A549 (cell line): ENCODE measurements around the gene U2SURP. TPM values are rescaled to one million over a fixed set of nuclear protein-coding genes. Genes with fewer than 3 reads are reported as not detected.

Experiments
- ATAC-seq, 2 experiments: fragments of 200-7000 bp in 1 of 2; fragments of >200 bp in 1 of 2; cut with Nextera tagmentation in 1 of 2; cut with Tn5 transposase in 1 of 2; 3 replicates each; pipeline versions ENCODE4 v1.8.0 to v1.9.1; 2018 to 2020; ENCODE audit warnings: mild to moderate bottlenecking in 1 of 2, moderate library complexity in 1 of 2
- CTCF ChIA-PET: fragments of 300-600 bp; sonication (Branson Sonifier 250); formaldehyde crosslinking; extraction: SDS; loops from one replicate; lab custom pipeline; 2021; ENCODE audit warnings: antibody characterized with exemption, inconsistent platforms; lab: Yijun Ruan, JAX
- POLR2A ChIA-PET: fragments of 350-600 bp; formaldehyde crosslinking; extraction: SDS; loops from one replicate; lab custom pipeline; 2021; ENCODE audit warnings: antibody characterized with exemption, inconsistent platforms; lab: Yijun Ruan, JAX
- DNase-seq, 2 experiments: peaks; one replicate each; pipeline versions ENCODE4 v3.0.0 to v3.0.0-alpha.2; 2011 to 2016; ENCODE audit warnings: low read depth in 1 of 2, low spot score in 1 of 2
- FAIRE-seq: peaks from 2 replicates; lab custom pipeline; 2011; peaks lifted over from hg19 to GRCh38; lab: Jason Lieb, UNC
- H3K27ac ChIP-seq, 2 experiments: fragments of >200 bp; sonication (Bioruptor Twin); formaldehyde crosslinking; 3 replicates each; pipeline ENCODE4 v1.5.1; 2016 to 2017
- H3K4me1 ChIP-seq: fragments of >200 bp; sonication (Bioruptor Twin); formaldehyde crosslinking; 3 replicates; pipeline ENCODE4 v1.6.1; 2016
- H3K4me2 ChIP-seq: fragments of >200 bp; sonication (Bioruptor Twin); formaldehyde crosslinking; 3 replicates; pipeline ENCODE4 v1.6.1; 2016
- H3K4me3 ChIP-seq: fragments of >200 bp; sonication (Bioruptor Twin); formaldehyde crosslinking; 3 replicates; pipeline ENCODE4 v1.5.1; 2016
- H3K9me3 ChIP-seq: fragments of >200 bp; sonication (Bioruptor Twin); formaldehyde crosslinking; 3 replicates; pipeline ENCODE4 v1.6.1; 2016
- CEBPB ChIP-seq, 2 experiments: fragments of >200 bp in 1 of 2; sonication (Bioruptor Twin) in 1 of 2; formaldehyde crosslinking in 1 of 2; IDR thresholded peaks; 2 replicates each; pipeline ENCODE4 v1.6.1; 2012 to 2016
- CHD4 ChIP-seq: fragments of 200-600 bp; sonication (generic); IDR thresholded peaks from 2 replicates; pipeline ENCODE4 v1.6.1; 2016; ENCODE audit warnings: antibody characterized with exemption, mild to moderate bottlenecking, borderline replicate concordance
- CTCF ChIP-seq: fragments of >200 bp; sonication (Bioruptor Twin); formaldehyde crosslinking; IDR thresholded peaks from 3 replicates; pipeline ENCODE4 v1.5.1; 2016
- EP300 ChIP-seq, 2 experiments: fragments of >200 bp; sonication (Bioruptor Twin); formaldehyde crosslinking; IDR thresholded peaks; 2 replicates in 1 of 2; 3 replicates in 1 of 2; pipeline ENCODE4 v1.6.1; 2016 to 2017
- ESRRA ChIP-seq: fragments of 150-350 bp; IDR thresholded peaks from 2 replicates; pipeline ENCODE4 v1.6.1; 2014; ENCODE audit warnings: mild to moderate bottlenecking, low read length, borderline replicate concordance
- FOSB ChIP-seq: fragments of 250-450 bp; sonication (Bioruptor Pico); IDR thresholded peaks from 2 replicates; pipeline ENCODE4 v1.5.0; 2020; ENCODE audit warnings: mild to moderate bottlenecking, moderate library complexity
- GATA3 ChIP-seq: IDR thresholded peaks from 2 replicates; pipeline ENCODE4 v1.6.1; 2012; ENCODE audit warnings: borderline replicate concordance
- NFE2L2 ChIP-seq: fragments of 150-350 bp; conservative IDR thresholded peaks from 2 replicates; pipeline ENCODE4 v1.6.1; 2014; ENCODE audit warnings: low read length
- NR3C1 ChIP-seq: fragments of >200 bp; sonication (Bioruptor Twin); formaldehyde crosslinking; IDR thresholded peaks from 3 replicates; pipeline ENCODE4 v1.6.1; 2017
- RAD21 ChIP-seq, 2 experiments: fragments of >200 bp in 1 of 2; sonication (Bioruptor Twin) in 1 of 2; formaldehyde crosslinking in 1 of 2; IDR thresholded peaks in 1 of 2; conservative IDR thresholded peaks in 1 of 2; 2 replicates in 1 of 2; 3 replicates in 1 of 2; pipeline ENCODE4 v1.6.1; 2012 to 2018; ENCODE audit warnings: inconsistent platforms in 1 of 2
- RFX5 ChIP-seq: fragments of 450-650 bp; IDR thresholded peaks from 2 replicates; pipeline ENCODE4 v1.7.1; 2014; ENCODE audit warnings: antibody characterized with exemption, mild to moderate bottlenecking, moderate library complexity
- RNF2 ChIP-seq: fragments of 200-600 bp; sonication (generic); IDR thresholded peaks from 2 replicates; pipeline ENCODE4 v1.6.1; 2016; ENCODE audit warnings: low read depth, mild to moderate bottlenecking, antibody characterized with exemption, moderate library complexity, borderline replicate concordance
- SMC3 ChIP-seq: fragments of >200 bp; sonication (Bioruptor Twin); formaldehyde crosslinking; IDR thresholded peaks from 3 replicates; pipeline ENCODE4 v1.6.1; 2018; ENCODE audit warnings: inconsistent platforms
- ZNF302 ChIP-seq: fragments of 250-450 bp; sonication (Bioruptor Pico); IDR thresholded peaks from 2 replicates; pipeline ENCODE4 v1.9.0; 2021; ENCODE audit warnings: inconsistent platforms, mild to moderate bottlenecking, moderate library complexity
- WGBS: methylation state at CpG from one replicate; pipeline ENCODE4 v1.1.6; 2017; ENCODE audit errors: missing lambda C conversion rate; 5-methylcytosine and 5-hydroxymethylcytosine counted together
- polyA plus RNA-seq, 4 experiments: library from polyadenylated mRNA; depleted of rRNA in 3 of 4; stranded (reverse); fragments of >200 nt; fragmentation: RNase III in 1 of 4; extraction: RNeasy Plus Mini Kit Qiagen cat#74134 plus additional on column Dnase treatment in 1 of 4; gene quantifications; 2 replicates in 3 of 4; 3 replicates in 1 of 4; pipeline ENCODE4 v1.2.3, GENCODE V29; 2011 to 2017
- TF ChIP-seq, protein P1 (sequence below): IDR thresholded peaks from 2 replicates; pipeline ENCODE4 v1.6.1; 2012
- TF ChIP-seq, protein P2 (sequence below): IDR thresholded peaks from 2 replicates; pipeline ENCODE4 v1.6.1; 2012

U2SURP gene
- polyA plus RNA-seq, 2 of the 4 experiments (the other 2 are of a cell fraction): 90.1 to 166 TPM

DNA sequence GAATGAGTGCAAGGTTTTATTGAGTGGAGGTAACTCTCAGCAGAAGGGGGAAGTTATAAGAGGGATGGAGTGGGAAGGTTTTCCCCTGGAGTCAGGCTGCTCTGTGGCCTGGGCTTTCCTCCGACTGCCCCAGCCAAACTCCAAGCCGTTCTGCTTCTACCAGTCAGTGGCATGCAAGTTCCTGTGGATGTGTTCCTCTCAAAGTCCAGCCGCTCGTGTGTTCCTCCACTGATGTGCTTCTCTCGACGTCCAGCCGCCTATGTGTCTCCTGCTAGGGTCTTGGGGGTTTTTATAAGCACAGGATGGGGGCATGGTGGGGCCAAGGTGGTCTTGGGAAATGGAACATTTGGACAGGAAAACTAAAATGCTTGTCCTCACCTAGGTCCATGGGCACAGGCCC, 9.0 kb upstream of the U2SURP start:
- Histone ChIP-seq H3K4me2 (no peak overlapping the region), H3K4me3 (no peak overlapping the region), H3K27ac (no peak overlapping the region), H3K4me1 (peaks cover 5% of the 10 kb centered on the region; the same call in 2 of the 3 replicates), H3K9me3 (no peaks in the 10 kb centered on the region)
- TF ChIP-seq CEBPB (IDR thresholded peaks at IDR 0.05): no peak
- TF ChIP-seq NFE2L2: no peak
- TF ChIP-seq EP300 (IDR thresholded peaks at IDR 0.05): no peak
- no peak for TF ChIP-seq RNF2
- TF ChIP-seq NR3C1: no peak
- TF ChIP-seq CHD4: no peak
- TF ChIP-seq FOSB (CRISPR knock-in tag): no peak
- no peak for TF ChIP-seq ESRRA
- no peak for TF ChIP-seq RFX5
- POLR2A ChIA-PET: interaction anchor here (0.7 kb wide), 1 partner anchor 568 kb away, joined by 3 read pairs; no protein-coding TSS in a partner anchor
- FAIRE-seq (no peak), DNase-seq (no peak), ATAC-seq (no peak)
- WGBS: 89% methylated on average over 7 of the region's 7 CpGs
- CTCF ChIA-PET: interaction anchor here (0.6 to 13.9 kb wide), 7 partner anchors 9 to 712 kb away, joined by 3 to 264 read pairs (median 5); no protein-coding TSS in a partner anchor

- CTCF ChIA-PET: interaction anchor here (0.6 to 13.9 kb wide), 44 partner anchors 9 to 489 kb away, joined by 3 to 264 read pairs (median 5); no protein-coding TSS in a partner anchor
- WGBS: 23% methylated on average over 4 of the region's 4 CpGs
These were observed 7.4 kb upstream of the U2SURP start for GRCh38 chr3:142993958-142994442.

GRCh38 chr3:142997330-142997729, 4.0 kb upstream of the U2SURP start:
- Histone ChIP-seq H3K4me2 (peak overlapping the region; percentile 35; the same call in 2 of the 3 replicates), H3K27ac (peak overlapping the region in 1 of 2 experiments; percentile 4; a peak in 1 of 6 replicates)
- no peak for ATAC-seq
- FAIRE-seq: no peak
- 25% methylated on average over 2 of the region's 2 CpGs for WGBS
- CTCF ChIA-PET: interaction anchor here (1.2 to 13.9 kb wide), 6 partner anchors 10 to 410 kb away, joined by 3 to 264 read pairs (median 6); no protein-coding TSS in a partner anchor
- TF ChIP-seq SMC3: no peak
- TF ChIP-seq, all 56 proteins: peak for 0
- no peak overlapping the region for H3K4me3 ChIP-seq
- no peak for DNase-seq
- H3K4me1 ChIP-seq: peaks cover 20% of the 10 kb centered on the region
- POLR2A ChIA-PET: no interaction called here
- H3K9me3 ChIP-seq: no peaks in the 10 kb centered on the region

More at GRCh38 chr3:142993958-142994442, 7.4 kb upstream of the U2SURP start:
- DNase-seq (peak; percentile 69 to 78), ATAC-seq (peak; percentile 54 to 90; a peak in 5 of 6 replicates), FAIRE-seq (no peak)
- POLR2A ChIA-PET: no interaction called here
- Histone ChIP-seq H3K4me1 (peaks cover 10% of the 10 kb centered on the region; the same call in 2 of the 3 replicates), H3K27ac (no peak overlapping the region), H3K4me2 (no peak overlapping the region), H3K9me3 (no peaks in the 10 kb centered on the region), H3K4me3 (no peak overlapping the region)
- TF ChIP-seq GATA3 (no peak), ZNF302 (CRISPR knock-in tag) (no peak), NFE2L2 (no peak), RAD21 (conservative IDR thresholded peaks at IDR 0.05 in 1 of 2, IDR thresholded peaks at IDR 0.05 in 1 of 2) (peak; percentile 93 to 94), SMC3 (peak; percentile 90), CTCF (peak; percentile 95), CEBPB (IDR thresholded peaks at IDR 0.05) (peak in 1 of 2 experiments; percentile 61; a peak in 1 of 4 replicates)
- TF ChIP-seq, protein P1, sequence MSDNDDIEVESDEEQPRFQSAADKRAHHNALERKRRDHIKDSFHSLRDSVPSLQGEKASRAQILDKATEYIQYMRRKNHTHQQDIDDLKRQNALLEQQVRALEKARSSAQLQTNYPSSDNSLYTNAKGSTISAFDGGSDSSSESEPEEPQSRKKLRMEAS: peak; percentile 29; the same call in 1 of the 2 replicates
- TF ChIP-seq, protein P2, sequence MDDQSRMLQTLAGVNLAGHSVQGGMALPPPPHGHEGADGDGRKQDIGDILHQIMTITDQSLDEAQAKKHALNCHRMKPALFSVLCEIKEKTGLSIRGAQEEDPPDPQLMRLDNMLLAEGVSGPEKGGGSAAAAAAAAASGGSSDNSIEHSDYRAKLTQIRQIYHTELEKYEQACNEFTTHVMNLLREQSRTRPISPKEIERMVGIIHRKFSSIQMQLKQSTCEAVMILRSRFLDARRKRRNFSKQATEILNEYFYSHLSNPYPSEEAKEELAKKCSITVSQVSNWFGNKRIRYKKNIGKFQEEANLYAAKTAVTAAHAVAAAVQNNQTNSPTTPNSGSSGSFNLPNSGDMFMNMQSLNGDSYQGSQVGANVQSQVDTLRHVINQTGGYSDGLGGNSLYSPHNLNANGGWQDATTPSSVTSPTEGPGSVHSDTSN: no peak
